ENCODE measurements around the gene RPS5.
"Not testable (repeated sequence)": the region's sequence is repeated elsewhere in the genome, so short reads cannot be mapped to it uniquely, and the experiment has no call there.

The RPS5 gene

GRCh38 chr19:58357481-58358145 lies 29.5 kb upstream of the RPS5 start:
- no peak for DNase-seq

- no peak for DNase-seq
Measured at GRCh38 chr19:58361900-58362271, 25.2 kb upstream of the RPS5 start.

GRCh38 chr19:58362272-58362994 lies 24.6 kb upstream of the RPS5 start, which contains the start of gene ZNF497:
Gene ZNF497 (minus strand): TSS chr19:58362751. CDS start chr19:58357635, 5,116 bp downstream.
- peak; percentile 92 for DNase-seq

- DNase-seq, result no peak
Measured at GRCh38 chr19:58364146-58364545, 22.9 kb upstream of the RPS5 start.

GRCh38 chr19:58366585-58367430 lies 20.3 kb upstream of the RPS5 start:
- no peak for DNase-seq

GRCh38 chr19:58367698-58368454 lies 19.2 kb upstream of the RPS5 start:
- no peak for DNase-seq

GRCh38 chr19:58368561-58369360 lies 18.3 kb upstream of the RPS5 start:
- no peak for DNase-seq

- no peak for DNase-seq
Measured at GRCh38 chr19:58372311-58373133, 14.5 kb upstream of the RPS5 start.

GRCh38 chr19:58374200-58374599 lies 12.9 kb upstream of the RPS5 start:
- no peak for DNase-seq

- DNase-seq, result not testable (repeated sequence)
Measured at GRCh38 chr19:58376724-58377123, 10.3 kb upstream of the RPS5 start.

GRCh38 chr19:58379246-58379645 lies 7.8 kb upstream of the RPS5 start:
- no peak for DNase-seq

- no peak for DNase-seq
Measured at GRCh38 chr19:58380037-58380661, 6.9 kb upstream of the RPS5 start.

- DNase-seq, result peak; percentile 100
Measured at GRCh38 chr19:58380662-58381459, 6.2 kb upstream of the RPS5 start, which contains the start of gene ZNF837. Gene ZNF837 (minus strand): TSS chr19:58381030. CDS start chr19:58369332, 11,698 bp downstream.

GRCh38 chr19:58381460-58382212 lies 5.4 kb upstream of the RPS5 start:
- no peak for DNase-seq

GRCh38 chr19:58382997-58383603 lies 4.0 kb upstream of the RPS5 start:
- no peak for DNase-seq

GRCh38 chr19:58385313-58385890 lies 1.7 kb upstream of the RPS5 start:
- DNase-seq, result no peak

- DNase-seq, result no peak
Measured at GRCh38 chr19:58385891-58386575, 1.0 kb upstream of the RPS5 start.

All from NCI-H1436 treated with DMSO at 0.1 percent for 48 hours (cell line).